Measurements from ENCODE around the gene PGM1.
A peak's percentile ranks its signal among the peaks of the same experiment; 100 is the strongest.

The PGM1 gene

GRCh38 chr1:63628607-63629006, 35.4 kb downstream of the PGM1 start:
- H3K4me3 ChIP-seq (replicated peaks; ENCODE audit: low read depth, low read length), result no peak overlapping the region
- DNase-seq (ENCODE audit: low read depth), result no peak
- TF ChIP-seq CTCF (IDR thresholded peaks at IDR 0.05; ENCODE audit: low read length, missing control alignments), result no peak

- H3K4me3 ChIP-seq (replicated peaks; ENCODE audit: low read depth, low read length), result no peak overlapping the region
- DNase-seq (ENCODE audit: low read depth), result no peak
Observed at GRCh38 chr1:63630238-63630637, 37.0 kb downstream of the PGM1 start.

GRCh38 chr1:63630666-63631065, 37.5 kb downstream of the PGM1 start:
- DNase-seq (ENCODE audit: low read depth), result peak; percentile 27
- no peak overlapping the region for H3K4me3 ChIP-seq (replicated peaks; ENCODE audit: low read depth, low read length)
- no peak for TF ChIP-seq CTCF (IDR thresholded peaks at IDR 0.05; ENCODE audit: low read length, missing control alignments)

More at GRCh38 chr1:63630238-63630637, 37.0 kb downstream of the PGM1 start:
- TF ChIP-seq CTCF (IDR thresholded peaks at IDR 0.05; ENCODE audit: low read length, missing control alignments), result no peak

- no peak for TF ChIP-seq CTCF (IDR thresholded peaks at IDR 0.05; ENCODE audit: low read length, missing control alignments)
- DNase-seq (ENCODE audit: low read depth), result no peak
Observed at GRCh38 chr1:63632110-63632509, 38.9 kb downstream of the PGM1 start.

GRCh38 chr1:63633281-63633680, 40.1 kb downstream of the PGM1 start:
- no peak overlapping the region for H3K4me3 ChIP-seq (replicated peaks; ENCODE audit: low read depth, low read length)
- TF ChIP-seq CTCF (IDR thresholded peaks at IDR 0.05; ENCODE audit: low read length, missing control alignments), result no peak
- DNase-seq (ENCODE audit: low read depth), result no peak

More at GRCh38 chr1:63632110-63632509, 38.9 kb downstream of the PGM1 start:
- H3K4me3 ChIP-seq (replicated peaks; ENCODE audit: low read depth, low read length), result no peak overlapping the region

- DNase-seq (ENCODE audit: low read depth), result no peak
- TF ChIP-seq CTCF (IDR thresholded peaks at IDR 0.05; ENCODE audit: low read length, missing control alignments), result no peak
- no peak overlapping the region for H3K4me3 ChIP-seq (replicated peaks; ENCODE audit: low read depth, low read length)
Observed at GRCh38 chr1:63634471-63634870, 41.3 kb downstream of the PGM1 start.

GRCh38 chr1:63635681-63636080, 42.5 kb downstream of the PGM1 start:
- peak; percentile 39 for DNase-seq (ENCODE audit: low read depth)
- no peak for TF ChIP-seq CTCF (IDR thresholded peaks at IDR 0.05; ENCODE audit: low read length, missing control alignments)
- H3K4me3 ChIP-seq (replicated peaks; ENCODE audit: low read depth, low read length), result no peak overlapping the region
